GM21526 (cell line): ENCODE measurements around the gene WDR83.
"Not testable (repeated sequence)": the region's sequence is repeated elsewhere in the genome, so short reads cannot be mapped to it uniquely, and the experiment has no call there.

Source experiments
- ATAC-seq: cut with Tn5 transposase; IDR thresholded peaks from one replicate; pipeline ENCODE4 v1.9.1; 2021; ENCODE audit warnings: moderate library complexity; ENCODE audit not compliant: unreplicated experiment, low FRiP score

Gene WDR83

GRCh38 chr19:12681074-12681987 is 14.7 kb downstream of the WDR83 start, which contains the start of gene DHPS:
DHPS (minus strand) TSS chr19:12681880; CDS start chr19:12681766, 114 bp downstream.
- peak; percentile 54 for ATAC-seq

- ATAC-seq: no peak
Measured at GRCh38 chr19:12685831-12686230, 19.2 kb downstream of the WDR83 start.

- ATAC-seq: no peak
Measured at GRCh38 chr19:12687496-12688196, 21.0 kb downstream of the WDR83 start, which contains the start of gene GNG14. GNG14 (plus strand) TSS chr19:12687998; CDS start chr19:12688049, 51 bp downstream.

GRCh38 chr19:12689012-12689411 is 22.4 kb downstream of the WDR83 start:
- no peak for ATAC-seq

- no peak for ATAC-seq
Measured at GRCh38 chr19:12689581-12690216, 23.1 kb downstream of the WDR83 start.

- ATAC-seq: no peak
Measured at GRCh38 chr19:12692960-12693359, 26.4 kb downstream of the WDR83 start.

GRCh38 chr19:12694641-12695040 is 28.0 kb downstream of the WDR83 start:
- ATAC-seq: no peak

GRCh38 chr19:12695096-12695495 is 28.5 kb downstream of the WDR83 start:
- no peak for ATAC-seq

- no peak for ATAC-seq
Measured at GRCh38 chr19:12695514-12695913, 28.9 kb downstream of the WDR83 start.

GRCh38 chr19:12695997-12696365 is 29.4 kb downstream of the WDR83 start:
- peak; percentile 22 for ATAC-seq

- peak; percentile 59 for ATAC-seq
Measured at GRCh38 chr19:12696366-12697335, 30.0 kb downstream of the WDR83 start, which contains the start of gene FBXW9. FBXW9 (minus strand) TSS chr19:12696631; CDS start chr19:12696581, 50 bp downstream.

- ATAC-seq: not testable (repeated sequence)
Measured at GRCh38 chr19:12697425-12697824, 30.8 kb downstream of the WDR83 start.

GRCh38 chr19:12698138-12698537 is 31.5 kb downstream of the WDR83 start:
- ATAC-seq: no peak

- no peak for ATAC-seq
Measured at GRCh38 chr19:12701596-12702282, 35.1 kb downstream of the WDR83 start.

GRCh38 chr19:12703046-12703445 is 36.4 kb downstream of the WDR83 start:
- no peak for ATAC-seq

GRCh38 chr19:12705169-12705568 is 38.6 kb downstream of the WDR83 start:
- no peak for ATAC-seq

GRCh38 chr19:12705654-12706331 is 39.2 kb downstream of the WDR83 start:
- ATAC-seq: no peak

- no peak for ATAC-seq
Measured at GRCh38 chr19:12706332-12706718, 39.7 kb downstream of the WDR83 start.

- ATAC-seq: no peak
Measured at GRCh38 chr19:12708641-12709040, 42.0 kb downstream of the WDR83 start.
